Activated CD8-positive, alpha-beta memory T cell treated with anti-CD3 and anti-CD28 coated beads for 4 hours (primary cell): ENCODE data around the gene HDHD2.
"Not testable (repeated sequence)": the region's sequence is repeated elsewhere in the genome, so short reads cannot be mapped to it uniquely, and the experiment has no call there.

Experiments
- DNase-seq, 2 donors: peaks; one replicate each; pipeline ENCODE4 v3.0.0-alpha.2; 2020; ENCODE audit warnings: low read depth in 2 of 2

Gene HDHD2, protein sequence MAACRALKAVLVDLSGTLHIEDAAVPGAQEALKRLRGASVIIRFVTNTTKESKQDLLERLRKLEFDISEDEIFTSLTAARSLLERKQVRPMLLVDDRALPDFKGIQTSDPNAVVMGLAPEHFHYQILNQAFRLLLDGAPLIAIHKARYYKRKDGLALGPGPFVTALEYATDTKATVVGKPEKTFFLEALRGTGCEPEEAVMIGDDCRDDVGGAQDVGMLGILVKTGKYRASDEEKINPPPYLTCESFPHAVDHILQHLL

DNA sequence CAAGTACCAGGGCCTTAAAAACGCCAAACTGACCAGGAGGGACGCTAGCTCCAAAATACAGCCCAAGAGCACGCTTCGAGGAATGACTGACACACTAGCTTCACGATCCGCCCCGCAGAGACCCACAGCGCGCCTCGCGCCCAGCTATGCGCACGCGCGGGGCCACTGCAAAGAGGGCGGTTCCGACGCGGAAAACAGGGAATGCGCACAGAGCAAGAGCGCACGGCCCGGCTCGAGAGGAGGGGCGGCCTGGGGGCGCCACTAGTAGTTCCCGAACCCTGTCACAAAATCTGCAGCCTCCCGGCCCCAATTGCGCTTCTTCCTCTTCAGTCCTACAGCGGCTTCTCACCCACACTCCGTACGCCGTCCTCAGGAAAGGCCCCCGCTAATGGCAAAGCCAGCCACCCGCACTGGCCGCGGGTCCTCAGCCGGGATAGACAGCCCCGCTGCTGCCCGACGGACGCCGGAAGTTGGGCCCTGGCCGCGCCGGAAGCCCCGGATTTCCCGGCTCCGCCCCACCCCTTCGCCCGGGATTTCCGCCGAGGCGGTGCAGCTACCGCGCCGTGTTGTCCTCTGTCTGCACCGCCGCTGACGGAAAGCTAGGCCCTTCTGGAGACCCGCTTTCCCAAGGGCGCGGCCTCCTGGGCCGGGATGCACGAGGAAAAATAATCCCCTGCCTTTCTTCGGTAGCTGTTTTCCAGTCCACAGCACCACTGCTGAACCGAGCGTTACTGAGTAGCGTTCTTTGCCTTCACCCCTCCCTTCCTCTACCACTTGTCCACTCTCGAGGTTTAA lies at the start of gene HDHD2:
Gene HDHD2, minus strand, starts transcription at position 472 of the 795 bp plus-strand sequence. CDS start 14,061 bp downstream, outside the sequence.
- DNase-seq = peak; percentile 62 to 63

DNA sequence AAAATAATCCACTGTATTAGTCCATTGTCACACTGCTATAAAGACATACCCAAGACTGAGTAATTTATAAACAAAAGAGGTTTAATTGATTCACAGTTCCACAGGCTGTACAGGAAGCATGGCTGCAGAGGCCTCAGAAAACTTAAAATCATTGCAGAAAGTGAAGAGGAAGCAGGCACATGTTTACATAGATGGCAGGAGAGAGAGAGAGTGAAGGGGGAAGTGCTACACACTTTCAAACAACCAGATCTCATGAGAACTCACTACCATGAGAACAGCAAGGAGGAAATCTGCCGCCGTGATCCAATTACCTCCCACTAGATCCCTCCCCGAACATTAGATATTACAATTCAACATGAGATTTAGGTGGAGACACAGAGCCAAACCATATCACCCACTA lies 45.7 kb upstream of the HDHD2 start:
- not testable (repeated sequence) for DNase-seq

DNA sequence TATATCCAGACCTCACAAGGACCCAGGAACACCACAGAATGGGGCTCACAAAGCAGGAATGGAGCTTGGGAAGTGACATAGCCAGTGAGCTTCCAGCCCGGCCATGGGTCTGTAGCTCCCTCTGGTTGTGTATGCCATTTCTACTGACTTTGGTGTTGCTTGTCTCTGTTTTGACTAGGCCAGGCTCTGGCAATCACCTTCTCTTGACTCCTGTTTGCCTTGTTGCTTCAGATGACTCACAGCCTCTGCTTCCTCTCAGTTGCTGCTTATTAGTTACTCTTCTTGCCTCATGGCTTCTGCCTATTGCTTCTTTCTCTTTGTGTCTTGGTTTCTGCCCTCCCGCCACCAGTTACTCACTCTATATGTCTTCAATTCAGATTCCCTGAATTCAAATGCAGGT lies 41.7 kb upstream of the HDHD2 start:
- DNase-seq = no peak

DNA sequence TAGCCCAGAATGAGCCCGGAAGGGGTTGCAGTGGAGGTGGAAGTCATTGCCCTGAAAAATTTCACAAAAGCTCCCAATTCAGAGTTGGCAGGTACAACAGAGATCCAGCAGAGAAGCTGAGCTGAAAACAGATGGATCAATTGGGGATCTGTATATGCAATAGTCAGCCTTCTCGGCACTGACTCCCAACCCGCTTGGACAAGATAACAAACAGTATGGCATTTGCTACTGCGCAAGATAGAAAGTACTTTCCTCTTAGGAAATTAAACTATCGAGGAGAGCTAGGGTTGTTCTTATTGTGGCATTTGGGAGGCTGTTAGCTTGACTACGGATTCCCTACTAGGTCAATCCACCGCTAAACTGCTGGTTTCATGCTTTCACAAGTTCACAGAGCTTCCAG lies 37.4 kb upstream of the HDHD2 start:
- no peak for DNase-seq

DNA sequence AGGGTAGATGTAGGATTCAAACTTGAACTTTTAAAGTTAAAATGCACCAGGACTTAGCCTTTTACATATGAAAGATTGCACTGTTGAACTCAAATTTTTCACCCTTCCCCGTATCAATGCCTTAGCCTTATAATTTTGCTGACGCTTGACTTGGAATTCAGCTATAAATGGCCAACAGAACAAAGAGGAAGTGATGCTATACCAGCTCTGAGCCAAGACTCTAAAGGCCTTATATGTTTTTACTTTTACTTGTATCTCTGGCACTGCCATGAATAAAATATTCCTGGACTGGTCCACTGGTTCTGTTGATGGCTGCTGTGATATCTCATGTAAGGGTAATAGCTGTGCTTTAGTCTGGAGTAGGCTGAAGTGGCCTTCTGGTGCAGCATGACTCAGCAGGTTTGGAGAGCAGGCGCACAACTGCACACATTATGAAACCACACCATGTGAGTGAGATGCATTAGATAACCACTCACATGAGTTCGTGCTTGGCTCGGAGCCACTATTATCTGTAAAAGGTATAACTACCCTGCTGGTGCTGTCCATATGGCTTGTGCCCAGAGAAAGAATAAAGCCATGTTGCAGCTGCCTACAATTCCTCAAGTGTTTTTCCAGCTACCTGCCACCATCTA lies 34.2 kb upstream of the HDHD2 start:
- DNase-seq = no peak

DNA sequence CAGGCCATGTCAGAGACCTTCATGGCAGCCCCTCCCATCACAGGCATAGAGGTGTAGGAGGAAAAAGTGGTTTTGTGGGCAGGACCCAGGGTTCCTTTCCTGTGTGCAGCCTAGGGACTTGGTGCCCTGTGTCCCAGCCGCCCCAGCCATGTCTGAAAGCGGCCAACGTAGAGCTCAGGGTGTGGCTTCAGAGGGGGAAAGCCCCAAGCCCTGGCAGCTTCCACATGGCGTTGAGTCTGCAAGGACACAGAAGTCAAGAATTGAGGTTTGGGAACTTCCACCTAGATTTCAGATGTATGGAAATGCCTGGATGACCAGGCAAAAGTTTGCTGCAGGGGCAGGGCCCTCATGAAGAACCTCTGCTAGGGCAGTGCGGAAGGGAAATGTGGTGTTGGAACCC lies 31.9 kb upstream of the HDHD2 start:
- DNase-seq = not testable (repeated sequence)

DNA sequence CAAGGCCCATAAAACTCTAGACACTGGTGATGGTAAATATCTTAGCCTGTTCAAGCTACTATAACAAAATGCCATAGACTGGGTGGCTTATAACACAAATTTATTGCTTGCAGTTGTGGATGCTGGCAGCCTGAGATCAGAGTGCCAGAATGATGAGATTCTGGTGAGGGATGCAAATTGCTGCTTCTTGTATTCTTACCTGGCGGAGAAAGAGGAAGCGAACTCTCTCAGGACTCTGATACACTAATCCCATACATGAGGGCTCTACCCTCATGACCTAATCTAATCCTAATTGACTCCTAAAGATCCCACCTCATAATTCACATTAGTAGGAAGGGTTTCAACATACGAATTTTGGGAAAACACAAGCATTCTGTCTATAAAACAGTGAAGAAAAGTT lies 30.5 kb upstream of the HDHD2 start:
- no peak for DNase-seq

DNA sequence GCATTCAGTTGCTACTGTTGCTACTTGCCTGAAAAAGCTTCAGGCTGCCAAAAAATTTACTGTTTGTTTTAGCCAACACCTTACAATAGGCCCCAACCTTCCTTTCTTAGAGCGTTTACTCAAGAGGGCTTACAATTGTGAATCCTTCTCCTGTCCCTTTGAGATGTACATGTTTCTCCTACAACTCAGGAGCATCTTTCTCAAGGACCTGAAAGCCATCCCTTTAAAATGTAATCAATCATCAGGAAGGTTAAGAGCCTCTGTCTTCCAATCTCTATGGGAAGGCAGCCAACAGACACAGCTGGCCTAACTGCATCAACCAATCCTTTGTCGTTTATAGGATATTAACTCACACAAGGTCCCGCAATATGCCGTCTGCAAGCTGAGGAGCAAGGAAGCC lies 29.2 kb upstream of the HDHD2 start:
- no peak for DNase-seq

DNA sequence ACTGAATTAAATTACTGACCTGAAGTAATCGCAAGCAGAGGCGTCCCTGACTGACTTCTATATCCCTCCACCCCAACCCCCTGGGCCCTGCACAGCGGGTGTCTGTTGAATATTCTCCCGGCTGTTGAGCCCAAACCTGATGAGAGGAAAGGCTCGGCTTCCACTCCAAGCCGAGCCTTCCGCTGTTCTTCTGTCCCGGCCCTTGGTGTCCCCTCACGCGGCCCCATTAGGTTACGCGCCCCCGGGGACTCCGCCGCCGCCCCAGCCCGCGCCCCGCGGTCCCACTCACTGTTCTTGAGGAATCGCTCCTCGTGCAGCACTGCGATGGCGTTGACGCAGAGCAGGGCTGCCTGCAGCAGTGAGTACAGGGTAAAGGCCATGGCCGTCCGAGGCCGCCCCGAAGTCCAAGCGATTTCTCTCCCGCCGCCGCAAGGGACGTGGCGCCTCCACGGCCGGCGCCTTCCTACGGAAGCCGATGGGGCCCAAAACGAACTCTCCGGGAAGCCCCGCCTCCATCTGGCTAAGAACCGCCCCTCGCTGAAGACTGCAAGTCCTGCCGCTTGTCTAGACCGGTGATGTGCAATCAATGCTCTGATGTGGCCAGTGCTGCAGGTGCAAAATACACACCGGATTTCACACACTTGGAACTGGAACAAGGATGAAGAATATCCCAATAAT lies 25.7 kb upstream of the HDHD2 start, which contains the start of gene IER3IP1:
Gene IER3IP1, minus strand, starts transcription at position 467 of the 678 bp plus-strand sequence. Its CDS starts 87 bp downstream, at position 380.
- peak; percentile 69 to 71 for DNase-seq

DNA sequence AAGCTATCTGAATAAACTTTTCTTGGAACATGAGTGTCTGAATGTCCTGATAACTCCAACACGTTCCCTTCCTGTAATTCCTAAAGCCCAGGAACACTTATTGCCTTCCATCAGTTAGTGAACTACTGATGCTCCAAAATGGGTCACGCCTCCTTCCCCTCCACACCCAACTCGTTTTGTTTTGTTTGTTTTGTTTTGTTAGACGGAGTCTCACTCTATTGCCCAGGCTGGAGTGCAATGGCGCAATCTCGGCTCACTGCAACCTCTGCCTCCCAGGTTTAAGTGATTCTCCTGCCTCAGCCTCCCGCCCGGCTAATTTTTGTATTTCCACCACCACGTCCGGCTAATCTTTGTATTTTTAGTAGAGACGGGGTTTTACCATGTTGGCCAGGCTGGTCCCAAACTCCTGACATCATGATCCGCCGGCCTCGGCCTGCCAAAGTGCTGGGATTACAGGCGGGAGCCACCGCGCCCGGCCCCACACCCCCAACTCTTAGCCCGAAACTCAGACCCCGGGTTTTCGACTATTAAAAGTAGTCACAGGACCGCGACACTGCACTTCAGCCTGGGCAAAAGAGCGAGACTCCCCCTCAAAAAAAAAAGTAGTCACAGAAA lies 25.1 kb upstream of the HDHD2 start:
- no peak for DNase-seq

DNA sequence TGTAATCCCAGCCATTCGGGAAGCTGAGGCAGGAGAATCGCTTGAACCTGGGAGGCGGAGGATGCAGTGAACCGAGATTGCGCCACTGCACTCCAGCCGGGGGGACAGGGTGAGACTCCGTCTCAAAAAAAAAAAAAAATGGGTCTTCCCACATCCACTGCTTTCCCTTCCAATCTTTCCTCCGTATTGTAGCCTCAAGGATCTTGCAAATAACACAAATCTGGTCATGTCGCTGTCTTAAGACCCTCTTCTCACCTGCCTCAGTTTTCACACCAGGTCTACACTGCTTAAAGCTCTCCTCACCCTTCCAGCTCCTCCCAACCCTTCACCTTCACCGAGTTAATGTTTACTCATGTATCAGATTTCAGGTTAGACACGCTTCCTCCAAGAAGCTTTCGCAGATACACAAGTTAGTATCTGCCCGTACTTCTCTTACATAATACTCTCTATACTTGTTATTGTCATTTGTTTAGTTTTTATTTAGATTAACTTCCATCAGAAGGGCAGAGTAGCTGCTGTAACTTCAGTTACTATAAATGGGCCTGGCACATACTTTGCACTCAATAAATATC lies 24.3 kb upstream of the HDHD2 start:
- no peak for DNase-seq

DNA sequence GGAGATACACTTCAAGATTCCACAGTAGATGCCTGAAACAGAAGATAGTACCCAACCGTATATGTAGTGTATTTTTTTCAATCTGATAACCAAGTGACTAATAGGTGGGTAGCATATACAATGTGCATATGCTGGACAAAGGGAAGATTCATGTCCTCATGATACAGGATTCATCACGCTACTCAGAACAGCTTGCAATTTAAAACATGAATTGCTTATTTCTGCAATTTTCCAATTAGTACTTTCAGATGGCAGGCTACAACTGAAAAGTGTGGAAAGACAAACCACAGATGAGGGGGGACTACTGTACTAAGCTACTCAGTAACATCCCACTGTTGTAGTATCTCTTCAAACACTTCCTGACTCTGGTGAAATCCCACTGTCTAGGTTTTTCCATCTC lies 22.2 kb upstream of the HDHD2 start:
- DNase-seq = no peak

DNA sequence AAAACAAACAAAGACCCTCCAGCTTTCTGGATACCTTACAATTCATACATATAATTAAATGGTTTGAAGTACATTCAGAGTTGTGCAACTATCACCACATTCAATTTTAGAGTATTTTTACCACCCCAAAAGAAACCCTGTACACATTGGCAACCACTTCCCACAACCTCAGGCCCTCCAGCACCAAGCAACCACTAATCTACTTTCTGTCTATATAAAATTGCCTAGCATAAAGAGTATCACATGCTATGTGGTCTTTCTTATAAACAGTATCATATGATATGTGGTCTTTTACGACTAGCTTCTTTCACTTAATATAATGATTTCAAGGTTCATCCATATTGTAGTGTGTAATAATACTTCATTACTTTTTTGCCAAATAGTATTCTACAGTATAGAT lies 18.6 kb upstream of the HDHD2 start:
- no peak for DNase-seq

DNA sequence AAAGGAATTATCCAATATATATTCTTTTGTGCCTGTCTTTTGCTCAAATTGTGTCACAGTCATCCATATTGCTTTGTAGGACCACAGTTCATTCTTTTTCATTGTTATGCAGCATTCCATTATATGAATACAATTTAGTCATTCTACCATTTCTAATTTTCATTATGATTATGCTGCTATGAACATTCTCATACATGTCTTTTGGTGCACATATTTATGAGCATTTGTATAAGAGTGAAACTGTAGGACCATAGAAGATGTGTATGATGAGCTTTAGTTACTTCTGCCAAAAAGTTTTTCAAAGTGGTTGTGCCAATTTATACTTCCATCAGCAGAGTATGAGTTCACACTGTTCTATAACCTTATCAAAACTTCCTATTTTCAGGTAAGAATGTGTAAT lies 18.2 kb upstream of the HDHD2 start:
- no peak for DNase-seq

DNA sequence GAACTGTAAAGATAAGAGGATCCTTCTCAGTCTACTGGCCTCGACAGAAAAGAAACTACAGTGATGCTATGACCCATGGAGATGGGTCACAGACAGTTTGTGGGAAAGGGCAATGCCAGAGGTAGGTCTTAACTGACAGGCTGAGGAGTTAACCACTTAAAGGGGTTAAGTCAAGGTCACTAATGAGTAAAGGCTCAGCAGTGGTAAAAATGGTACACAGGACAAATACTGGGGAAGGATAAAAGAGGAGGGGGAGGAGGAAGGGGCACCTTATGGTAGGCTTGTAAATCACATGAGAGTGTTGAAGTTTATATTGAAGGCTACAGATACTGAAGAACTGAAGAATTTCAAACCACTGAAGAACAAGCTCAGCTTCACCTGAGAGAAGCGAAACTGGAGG lies 16.0 kb upstream of the HDHD2 start:
- no peak for DNase-seq

DNA sequence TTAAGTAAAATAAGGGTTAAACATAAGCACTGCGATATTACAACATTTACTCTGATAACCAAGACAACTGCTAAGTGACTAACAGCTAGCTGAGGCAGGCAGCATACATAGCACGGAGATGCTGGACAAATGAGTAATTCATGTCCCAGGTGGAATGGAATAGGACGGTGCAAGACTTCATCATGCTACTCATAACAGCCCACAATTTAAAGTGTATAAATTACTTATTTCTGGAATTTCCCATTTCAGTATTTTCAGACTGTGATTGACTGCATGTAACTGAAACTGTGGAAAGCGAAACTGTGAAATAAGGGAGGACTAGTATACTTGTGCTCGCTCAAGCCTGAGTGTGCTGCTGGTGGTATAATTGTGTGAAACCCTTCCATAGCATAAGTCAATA lies 12.9 kb upstream of the HDHD2 start:
- DNase-seq = no peak

DNA sequence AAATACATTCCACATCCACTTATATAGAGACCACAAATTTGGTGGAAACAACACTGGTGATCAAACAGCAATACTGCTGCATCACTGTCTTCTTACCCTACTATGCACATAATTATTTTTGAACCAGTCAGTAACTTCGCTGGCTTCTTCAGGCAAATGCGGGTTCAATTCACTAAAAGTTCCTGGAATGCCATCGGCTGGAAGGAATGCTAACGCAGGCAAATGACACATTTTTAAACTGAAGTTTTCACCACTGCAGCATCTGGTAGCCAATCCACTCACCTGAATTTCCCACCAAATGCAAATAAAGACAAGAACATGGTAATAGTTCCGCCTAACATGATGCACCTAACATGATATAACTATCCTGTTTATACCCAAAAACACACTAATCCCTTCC lies 10.0 kb upstream of the HDHD2 start:
- DNase-seq = no peak

DNA sequence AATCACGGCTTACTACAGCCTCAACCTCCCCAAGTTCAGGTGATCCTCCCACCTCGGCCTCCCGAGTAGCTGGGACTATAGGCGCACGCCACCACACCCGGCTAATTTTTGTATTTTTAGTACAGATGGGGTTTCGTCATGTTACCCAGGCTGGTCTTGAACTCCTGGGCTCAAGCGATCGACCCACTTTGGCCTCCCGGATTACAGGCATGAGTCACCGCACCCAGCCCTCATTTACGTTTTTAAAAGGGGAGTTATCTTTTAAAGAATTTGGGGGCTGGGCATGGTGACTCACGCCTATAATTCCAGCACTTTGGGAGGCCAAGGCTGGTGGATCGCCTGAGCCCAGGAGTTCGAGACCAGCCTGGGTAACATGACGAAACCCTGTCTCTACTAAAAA lies 8.1 kb upstream of the HDHD2 start:
- DNase-seq = not testable (repeated sequence)

DNA sequence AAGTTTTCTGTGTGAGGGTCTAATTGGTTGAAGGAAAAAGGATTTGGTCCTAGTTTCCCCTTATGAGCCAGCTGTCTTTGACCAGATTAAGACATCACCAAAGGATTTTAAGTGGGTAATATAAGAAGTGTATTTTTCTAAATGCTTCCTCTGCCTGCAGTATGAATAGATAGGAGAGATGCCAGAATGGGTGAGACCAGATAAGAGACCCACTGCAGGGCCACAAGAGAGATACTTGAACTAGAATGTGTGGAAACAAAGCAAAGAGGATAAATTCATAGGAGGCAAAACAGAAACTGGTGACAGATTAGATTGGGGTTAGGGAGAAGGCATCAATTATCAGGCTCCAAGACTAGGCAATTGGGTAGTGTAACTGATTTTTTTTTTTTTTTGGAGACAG lies 1.1 kb upstream of the HDHD2 start:
- no peak for DNase-seq

DNA sequence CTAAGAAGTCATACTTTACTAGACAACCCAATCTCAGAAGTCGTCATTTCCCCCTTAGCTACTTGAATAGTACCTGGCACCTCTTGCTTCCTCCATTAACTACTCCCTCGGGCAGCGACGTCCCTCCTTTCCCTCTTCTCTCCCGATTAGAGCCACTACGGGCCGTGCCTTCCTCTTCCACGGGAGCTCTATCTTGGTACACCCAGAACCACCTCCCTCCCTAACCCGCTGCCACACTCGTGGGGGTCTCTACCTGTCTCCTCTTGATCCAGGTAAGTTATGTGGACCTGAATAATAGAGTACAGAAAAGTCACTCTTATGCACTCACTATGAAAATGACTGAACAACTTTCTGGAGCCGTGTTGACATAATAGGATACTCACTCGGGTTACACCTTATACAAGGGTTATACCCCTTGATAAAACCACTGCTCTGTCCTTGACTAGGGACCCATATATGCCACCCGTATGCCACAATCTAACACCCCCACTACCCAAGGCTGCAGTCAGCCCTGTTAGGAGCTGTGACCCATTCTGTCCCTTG lies 595 bp upstream of the HDHD2 start:
- no peak for DNase-seq

DNA sequence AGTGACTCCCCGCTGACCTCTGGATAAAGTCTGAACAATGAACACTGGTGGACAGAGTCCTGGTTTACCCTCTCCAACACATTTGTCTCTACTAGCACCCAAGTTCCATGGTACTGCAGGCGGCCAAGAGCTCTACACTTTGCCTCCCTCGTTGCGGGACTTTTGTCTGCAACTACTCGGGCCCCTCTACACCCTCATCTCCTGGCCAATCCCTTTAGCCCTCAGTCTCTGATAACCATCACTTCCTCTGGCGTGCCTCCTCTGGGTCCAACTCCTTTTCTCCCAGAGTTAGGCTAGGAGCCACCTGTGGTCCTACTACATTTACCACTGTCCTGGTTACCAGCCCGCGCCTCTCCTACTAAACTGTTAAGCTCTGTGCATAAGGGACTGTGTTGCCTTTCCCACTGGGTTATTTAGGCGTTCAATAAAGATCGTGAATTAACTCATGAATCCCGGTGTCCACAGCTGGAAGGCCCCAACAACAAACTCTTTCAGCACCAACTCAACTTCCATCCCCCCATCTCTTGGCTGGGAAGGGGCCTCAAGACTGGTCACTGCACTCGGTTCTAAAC lies 757 bp downstream of the HDHD2 start:
- DNase-seq = no peak
